ENCODE measurements around the gene GPRIN1. TPM values are rescaled to one million over a fixed set of nuclear protein-coding genes. Genes with fewer than 3 reads are reported as not detected.

GPRIN1 gene
- total and polyA plus RNA-seq, 9 donors: 0.08 to 0.50 (median 0.20) TPM

DNA sequence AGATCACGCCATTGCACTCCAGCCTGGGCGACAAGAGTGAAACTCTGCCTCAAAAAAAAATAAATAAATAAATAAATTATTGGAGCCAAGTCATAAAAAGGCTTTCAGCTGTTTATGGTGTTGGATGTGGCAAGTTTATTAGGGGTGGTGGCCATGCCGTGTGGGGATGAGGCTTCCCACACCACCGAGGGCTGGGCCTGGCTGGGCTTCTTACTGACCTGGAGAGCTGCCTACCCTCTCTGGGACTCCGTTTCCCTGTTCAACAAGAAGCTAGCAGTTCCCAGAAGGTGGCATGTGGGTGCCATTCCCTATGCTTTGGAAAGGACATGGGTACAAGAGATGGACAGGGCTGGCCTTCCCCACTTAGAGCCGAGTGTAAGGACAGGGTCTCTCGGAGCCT is 22.6 kb downstream of the GPRIN1 start:
- Histone ChIP-seq H3K36me3 (no peaks in the 10 kb centered on the region), H3K4me1 (ENCODE audit: insufficient read depth) (no peaks in the 10 kb centered on the region), H3K9me3 (peaks cover 0 to 22% of the 10 kb centered on the region in 2 donors), H3K4me3 (no peak overlapping the region), H3K27ac (no peak overlapping the region), H3K27me3 (no peaks in the 10 kb centered on the region)
- no peak for TF ChIP-seq EP300 (IDR thresholded peaks at IDR 0.05)
- no peak for DNase-seq
- WGBS, 3 donors: 73 to 83% (median 82%) methylated on average over 7 of the region's 7 CpGs
- intact Hi-C loops (cut with DNase I): no loop called here

DNA sequence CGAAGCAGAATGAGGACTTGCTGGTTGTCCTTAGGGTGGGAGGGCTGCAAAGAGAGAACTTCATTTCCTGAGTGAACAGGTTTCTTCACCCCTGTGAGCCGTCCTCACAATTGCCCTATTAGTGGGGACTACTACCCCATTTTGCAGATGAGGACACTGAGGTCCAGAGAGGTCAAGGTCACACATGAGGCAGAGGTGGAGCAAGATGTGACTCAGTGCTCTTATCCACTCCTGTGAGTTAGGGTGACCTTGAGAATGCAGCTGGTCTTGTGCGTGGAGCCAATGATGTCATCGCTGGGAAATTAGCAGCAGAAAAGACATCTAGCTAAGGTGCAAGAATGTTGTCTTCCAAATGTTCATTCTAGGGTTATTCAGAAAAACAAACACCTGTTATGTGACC is 26.9 kb downstream of the GPRIN1 start:
- intact Hi-C loops (cut with DNase I): no loop called here
- TF ChIP-seq POLR2A (IDR thresholded peaks at IDR 0.05): no peak
- TF ChIP-seq EP300 (IDR thresholded peaks at IDR 0.05): no peak
- TF ChIP-seq CTCF (IDR thresholded peaks at IDR 0.05): no peak
- WGBS, 3 donors: 37 to 48% (median 39%) methylated on average over 4 of the region's 4 CpGs
- Histone ChIP-seq H3K4me3 (no peak overlapping the region), H3K27ac (no peak overlapping the region), H3K27me3 (no peaks in the 10 kb centered on the region), H3K36me3 (no peaks in the 10 kb centered on the region), H3K4me1 (ENCODE audit: insufficient read depth) (no peaks in the 10 kb centered on the region), H3K9me3 (peaks cover 0 to 22% of the 10 kb centered on the region in 2 donors)
- DNase-seq: no peak

GRCh38 chr5:176581361-176581760 is 28.6 kb downstream of the GPRIN1 start:
- Histone ChIP-seq H3K4me1 (ENCODE audit: insufficient read depth) (no peaks in the 10 kb centered on the region), H3K27ac (no peak overlapping the region), H3K4me3 (no peak overlapping the region), H3K9me3 (peaks cover 0 to 20% of the 10 kb centered on the region in 2 donors), H3K27me3 (no peaks in the 10 kb centered on the region), H3K36me3 (no peaks in the 10 kb centered on the region)
- WGBS, 3 donors: 83 to 92% (median 89%) methylated on average over 7 to 12 of the region's 12 CpGs
- intact Hi-C loops (cut with DNase I): no loop called here
- DNase-seq: no peak
- TF ChIP-seq CTCF (IDR thresholded peaks at IDR 0.05): no peak
- no peak for TF ChIP-seq POLR2A (IDR thresholded peaks at IDR 0.05)
- TF ChIP-seq EP300 (IDR thresholded peaks at IDR 0.05): no peak

DNA sequence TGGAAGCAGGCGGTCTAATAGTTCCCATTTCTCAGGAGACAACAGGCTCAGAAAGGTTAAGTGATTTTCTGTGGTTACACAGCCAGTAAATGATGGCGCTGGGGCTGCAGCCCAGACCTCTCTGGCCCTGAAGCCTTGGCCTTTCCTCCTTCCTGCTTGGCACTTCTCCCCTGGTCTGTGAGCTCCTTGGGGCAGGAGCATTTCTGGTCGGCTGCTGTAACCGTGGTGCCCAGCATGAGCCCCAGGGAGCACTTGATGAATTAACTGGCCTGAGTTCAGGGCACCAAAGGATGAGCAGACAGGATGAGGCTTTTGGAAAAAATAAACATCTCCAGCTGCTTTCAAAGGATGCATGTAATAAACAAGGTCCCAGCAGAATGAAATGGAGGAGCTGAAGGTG is 30.6 kb downstream of the GPRIN1 start:
- 37 to 53% (median 42%) methylated on average over 4 of the region's 4 CpGs for WGBS, 3 donors

More for the DNA sequence above, 30.6 kb downstream of the GPRIN1 start:
- Histone ChIP-seq H3K9me3 (peaks cover 0 to 2% of the 10 kb centered on the region in 2 donors), H3K4me3 (no peak overlapping the region), H3K4me1 (ENCODE audit: insufficient read depth) (no peaks in the 10 kb centered on the region), H3K27ac (no peak overlapping the region), H3K27me3 (no peaks in the 10 kb centered on the region), H3K36me3 (no peaks in the 10 kb centered on the region)
- TF ChIP-seq EP300 (IDR thresholded peaks at IDR 0.05): no peak
- TF ChIP-seq POLR2A (IDR thresholded peaks at IDR 0.05): no peak
- no peak for TF ChIP-seq CTCF (IDR thresholded peaks at IDR 0.05)
- no peak for DNase-seq
- intact Hi-C loops (cut with DNase I): no loop called here
